HEK293 (cell line): ENCODE results near the gene TPPP3.

Experiments
- CTCF ChIA-PET: fragments of 350-600 bp; formaldehyde crosslinking; extraction: SDS; loops from one replicate; lab custom pipeline; 2021; ENCODE audit warnings: antibody characterized with exemption; lab: Yijun Ruan, JAX
- POLR2A ChIA-PET: fragments of 300-600 bp; formaldehyde crosslinking; extraction: SDS; loops from one replicate; lab custom pipeline; 2020; ENCODE audit warnings: antibody characterized with exemption, inconsistent platforms; lab: Yijun Ruan, JAX
- H3K27ac ChIP-seq: fragments of 200-500 bp; sonication (Bioruptor generic); 2 replicates; pipeline ENCODE4 v1.5.1; 2014; ENCODE audit warnings: low read depth, low read length, control low read depth, inconsistent platforms; ENCODE audit errors: extremely low read depth
- H3K36me3 ChIP-seq, 2 experiments: fragments of 200-500 bp in 1 of 2; sonication (Bioruptor generic) in 1 of 2; 1 replicate in 1 of 2; 2 replicates in 1 of 2; pipeline ENCODE4 v1.5.1; 2014 to 2017; ENCODE audit warnings: inconsistent platforms in 2 of 2, low read length in 2 of 2; ENCODE audit not compliant: control insufficient read depth in 2 of 2, insufficient read depth in 1 of 2
- H3K4me1 ChIP-seq: fragments of 200-500 bp; sonication (Bioruptor generic); 2 replicates; pipeline ENCODE4 v1.5.1; 2014; ENCODE audit warnings: mild to moderate bottlenecking, low read length, inconsistent platforms; ENCODE audit not compliant: control insufficient read depth, insufficient read depth
- H3K4me3 ChIP-seq: 2 replicates; pipeline ENCODE4 v1.5.1; 2011; ENCODE audit warnings: low read depth, mild to moderate bottlenecking, control low read depth, low read length, moderate library complexity
- H3K9me3 ChIP-seq: fragments of 200-500 bp; sonication (Bioruptor generic); 2 replicates; pipeline ENCODE4 v1.5.1; 2014; ENCODE audit warnings: low read depth, low read length, inconsistent platforms; ENCODE audit not compliant: control insufficient read depth, insufficient read depth
- IKZF3 ChIP-seq: fragments of 450-650 bp; IDR thresholded peaks from 2 replicates; pipeline ENCODE4 v1.5.0; 2018; ENCODE audit warnings: missing biosample characterization, mild to moderate bottlenecking, missing genetic modification characterization, moderate library complexity
- KLF10 ChIP-seq: fragments of 450-650 bp; IDR thresholded peaks from 2 replicates; pipeline ENCODE4 v1.5.1; 2018; ENCODE audit warnings: missing biosample characterization, mild to moderate bottlenecking, missing genetic modification characterization
- PRDM1 ChIP-seq: fragments of 450-650 bp; formaldehyde crosslinking; IDR thresholded peaks from 2 replicates; pipeline ENCODE4; 2016; ENCODE audit warnings: missing biosample characterization, missing genetic modification characterization
- PRDM4 ChIP-seq: fragments of 450-650 bp; formaldehyde crosslinking; IDR thresholded peaks from 2 replicates; pipeline ENCODE4 v1.5.1; 2017; ENCODE audit warnings: missing biosample characterization, missing genetic modification characterization
- ZBTB6 ChIP-seq: fragments of 450-650 bp; formaldehyde crosslinking; IDR thresholded peaks from 2 replicates; pipeline ENCODE4 v1.5.1; 2017; ENCODE audit warnings: missing biosample characterization, missing genetic modification characterization
- ZNF19 ChIP-seq: fragments of 450-650 bp; formaldehyde crosslinking; IDR thresholded peaks from 2 replicates; pipeline ENCODE4; 2016; ENCODE audit warnings: missing biosample characterization, missing genetic modification characterization, low read depth
- ZNF221 ChIP-seq: fragments of 450-650 bp; formaldehyde crosslinking; IDR thresholded peaks from 2 replicates; pipeline ENCODE4 v1.5.1; 2017; ENCODE audit warnings: missing biosample characterization, missing genetic modification characterization, borderline replicate concordance
- ZNF311 ChIP-seq: fragments of 450-650 bp; formaldehyde crosslinking; IDR thresholded peaks from 2 replicates; pipeline ENCODE4 v1.5.1; 2017; ENCODE audit warnings: missing biosample characterization, missing genetic modification characterization, borderline replicate concordance
- ZNF366 ChIP-seq: fragments of 450-650 bp; formaldehyde crosslinking; conservative IDR thresholded peaks from 2 replicates; pipeline ENCODE4 v1.5.1; 2016; ENCODE audit warnings: missing biosample characterization, missing genetic modification characterization
- ZNF423 ChIP-seq: fragments of 450-650 bp; formaldehyde crosslinking; IDR thresholded peaks from 2 replicates; pipeline ENCODE4 v1.5.1; 2016; ENCODE audit warnings: missing biosample characterization, missing genetic modification characterization
- ZNF521 ChIP-seq: fragments of 450-650 bp; formaldehyde crosslinking; IDR thresholded peaks from 2 replicates; pipeline ENCODE4 v1.5.1; 2017; ENCODE audit warnings: missing biosample characterization, mild to moderate bottlenecking, missing genetic modification characterization
- ZNF530 ChIP-seq: fragments of 450-650 bp; formaldehyde crosslinking; IDR thresholded peaks from 2 replicates; pipeline ENCODE4 v1.5.1; 2016; ENCODE audit warnings: low read depth, missing biosample characterization, missing genetic modification characterization
- ZNF664 ChIP-seq: fragments of 450-650 bp; formaldehyde crosslinking; IDR thresholded peaks from 2 replicates; pipeline ENCODE4 v1.5.1; 2016; ENCODE audit warnings: missing biosample characterization, missing genetic modification characterization
- ZNF670 ChIP-seq: fragments of 450-650 bp; formaldehyde crosslinking; IDR thresholded peaks from 2 replicates; pipeline ENCODE4 v1.5.1; 2016; ENCODE audit warnings: missing biosample characterization, missing genetic modification characterization, low read depth
- ZNF768 ChIP-seq: fragments of 450-650 bp; formaldehyde crosslinking; IDR thresholded peaks from 2 replicates; pipeline ENCODE4 v1.5.1; 2018; ENCODE audit warnings: missing biosample characterization, mild to moderate bottlenecking, missing genetic modification characterization
- TF ChIP-seq, protein P1 (sequence below): fragments of 450-650 bp; formaldehyde crosslinking; IDR thresholded peaks from 2 replicates; pipeline ENCODE4 v1.5.1; 2016; ENCODE audit warnings: missing biosample characterization, missing genetic modification characterization
- TF ChIP-seq, protein P2 (sequence below): fragments of 450-650 bp; formaldehyde crosslinking; IDR thresholded peaks from 2 replicates; pipeline ENCODE4 v1.5.1; 2016; ENCODE audit warnings: missing biosample characterization, missing genetic modification characterization
- TF ChIP-seq, protein P3 (sequence below): fragments of 450-650 bp; formaldehyde crosslinking; IDR thresholded peaks from 2 replicates; pipeline ENCODE4 v1.5.1; 2016; ENCODE audit warnings: missing biosample characterization, missing genetic modification characterization

TPPP3 gene

GRCh38 chr16:67392301-67393059 lies 818 bp downstream of the TPPP3 start:
- POLR2A ChIA-PET: interaction anchor here (1.2 kb wide), 1 partner anchor 10 kb away, joined by 3 read pairs; no protein-coding TSS in a partner anchor
- Histone ChIP-seq H3K27ac (no peak overlapping the region), H3K4me3 (peak overlapping the region; percentile 29; the same call in 1 of the 2 replicates), H3K36me3 (no peaks in the 10 kb centered on the region), H3K4me1 (peaks cover 14% of the 10 kb centered on the region), H3K9me3 (no peaks in the 10 kb centered on the region)
- no peak for TF ChIP-seq PRDM4 (tag by site-specific recombination)
- TF ChIP-seq ZNF423 (tag by site-specific recombination): no peak
- no peak for TF ChIP-seq KLF10 (tag by site-specific recombination)
- TF ChIP-seq ZNF221 (tag by site-specific recombination): no peak
- TF ChIP-seq, protein P1, sequence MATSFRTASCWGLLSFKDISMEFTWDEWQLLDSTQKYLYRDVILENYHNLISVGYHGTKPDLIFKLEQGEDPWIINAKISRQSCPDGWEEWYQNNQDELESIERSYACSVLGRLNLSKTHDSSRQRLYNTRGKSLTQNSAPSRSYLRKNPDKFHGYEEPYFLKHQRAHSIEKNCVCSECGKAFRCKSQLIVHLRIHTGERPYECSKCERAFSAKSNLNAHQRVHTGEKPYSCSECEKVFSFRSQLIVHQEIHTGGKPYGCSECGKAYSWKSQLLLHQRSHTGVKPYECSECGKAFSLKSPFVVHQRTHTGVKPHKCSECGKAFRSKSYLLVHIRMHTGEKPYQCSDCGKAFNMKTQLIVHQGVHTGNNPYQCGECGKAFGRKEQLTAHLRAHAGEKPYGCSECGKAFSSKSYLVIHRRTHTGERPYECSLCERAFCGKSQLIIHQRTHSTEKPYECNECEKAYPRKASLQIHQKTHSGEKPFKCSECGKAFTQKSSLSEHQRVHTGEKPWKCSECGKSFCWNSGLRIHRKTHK: no peak
- no peak for TF ChIP-seq ZNF521 (tag by site-specific recombination)
- no peak for TF ChIP-seq ZNF768
- TF ChIP-seq ZNF311 (tag by site-specific recombination): no peak
- no peak for TF ChIP-seq PRDM1 (tag by site-specific recombination)
- TF ChIP-seq, protein P2, sequence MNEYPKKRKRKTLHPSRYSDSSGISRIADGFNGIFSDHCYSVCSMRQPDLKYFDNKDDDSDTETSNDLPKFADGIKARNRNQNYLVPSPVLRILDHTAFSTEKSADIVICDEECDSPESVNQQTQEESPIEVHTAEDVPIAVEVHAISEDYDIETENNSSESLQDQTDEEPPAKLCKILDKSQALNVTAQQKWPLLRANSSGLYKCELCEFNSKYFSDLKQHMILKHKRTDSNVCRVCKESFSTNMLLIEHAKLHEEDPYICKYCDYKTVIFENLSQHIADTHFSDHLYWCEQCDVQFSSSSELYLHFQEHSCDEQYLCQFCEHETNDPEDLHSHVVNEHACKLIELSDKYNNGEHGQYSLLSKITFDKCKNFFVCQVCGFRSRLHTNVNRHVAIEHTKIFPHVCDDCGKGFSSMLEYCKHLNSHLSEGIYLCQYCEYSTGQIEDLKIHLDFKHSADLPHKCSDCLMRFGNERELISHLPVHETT (tag by site-specific recombination): no peak
- TF ChIP-seq ZNF19 (tag by site-specific recombination): no peak
- no peak for TF ChIP-seq ZBTB6 (tag by site-specific recombination)
- no peak for TF ChIP-seq ZNF670 (tag by site-specific recombination)
- TF ChIP-seq IKZF3 (tag by site-specific recombination): no peak
- TF ChIP-seq, protein P3, sequence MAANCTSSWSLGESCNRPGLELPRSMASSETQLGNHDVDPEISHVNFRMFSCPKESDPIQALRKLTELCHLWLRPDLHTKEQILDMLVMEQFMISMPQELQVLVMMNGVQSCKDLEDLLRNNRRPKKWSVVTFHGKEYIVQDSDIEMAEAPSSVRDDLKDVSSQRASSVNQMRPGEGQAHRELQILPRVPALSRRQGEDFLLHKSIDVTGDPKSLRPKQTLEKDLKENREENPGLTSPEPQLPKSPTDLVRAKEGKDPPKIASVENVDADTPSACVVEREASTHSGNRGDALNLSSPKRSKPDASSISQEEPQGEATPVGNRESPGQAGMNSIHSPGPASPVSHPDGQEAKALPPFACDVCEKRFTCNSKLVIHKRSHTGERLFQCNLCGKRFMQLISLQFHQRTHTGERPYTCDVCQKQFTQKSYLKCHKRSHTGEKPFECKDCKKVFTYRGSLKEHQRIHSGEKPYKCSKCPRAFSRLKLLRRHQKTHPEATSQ: no peak
- TF ChIP-seq ZNF664 (tag by site-specific recombination): no peak
- TF ChIP-seq ZNF530 (tag by site-specific recombination): no peak
- no peak for TF ChIP-seq ZNF366
- CTCF ChIA-PET: interaction anchor here (0.9 to 1.6 kb wide), 5 partner anchors 8 to 146 kb away, joined by 4 to 6 read pairs (median 5); partner anchors contain the start of genes KCTD19 and LRRC36
